Astrocyte (in vitro differentiated cells and primary cell): ENCODE measurements around the gene GNG14.

Experiments
- EZH2 ChIP-seq: IDR thresholded peaks from 2 replicates; pipeline ENCODE4 v1.6.1; 2012; ENCODE audit warnings: mild to moderate bottlenecking, low read length, inconsistent platforms; ENCODE audit not compliant: insufficient read depth
- TF ChIP-seq, protein P1 (sequence below): IDR thresholded peaks from 2 replicates; pipeline ENCODE4 v1.5.1; 2011; ENCODE audit warnings: low read depth, mild to moderate bottlenecking, inconsistent platforms, low read length, moderate library complexity; ENCODE audit not compliant: insufficient read depth

DNA sequence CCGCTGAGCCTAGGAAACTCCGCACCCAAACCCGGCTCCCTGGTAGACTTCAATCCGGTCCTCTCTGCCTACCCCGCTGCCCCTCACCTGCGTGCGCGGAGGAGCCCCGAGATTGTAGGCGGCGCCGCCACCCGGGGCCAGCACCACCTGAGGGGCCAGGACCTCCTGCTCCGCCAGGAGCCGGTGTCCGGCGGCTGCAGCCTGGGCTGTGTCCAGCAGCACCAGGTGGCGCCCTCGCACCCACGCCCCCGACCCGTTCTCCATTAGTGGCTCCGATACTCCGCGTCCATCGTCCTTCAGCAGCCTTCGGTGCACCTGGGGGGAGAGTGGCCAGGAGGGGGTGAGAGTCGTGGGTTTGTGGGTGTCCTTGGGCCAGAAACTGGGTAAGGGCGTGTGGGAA, 39.7 kb upstream of the GNG14 start:
- TF ChIP-seq, protein P1, sequence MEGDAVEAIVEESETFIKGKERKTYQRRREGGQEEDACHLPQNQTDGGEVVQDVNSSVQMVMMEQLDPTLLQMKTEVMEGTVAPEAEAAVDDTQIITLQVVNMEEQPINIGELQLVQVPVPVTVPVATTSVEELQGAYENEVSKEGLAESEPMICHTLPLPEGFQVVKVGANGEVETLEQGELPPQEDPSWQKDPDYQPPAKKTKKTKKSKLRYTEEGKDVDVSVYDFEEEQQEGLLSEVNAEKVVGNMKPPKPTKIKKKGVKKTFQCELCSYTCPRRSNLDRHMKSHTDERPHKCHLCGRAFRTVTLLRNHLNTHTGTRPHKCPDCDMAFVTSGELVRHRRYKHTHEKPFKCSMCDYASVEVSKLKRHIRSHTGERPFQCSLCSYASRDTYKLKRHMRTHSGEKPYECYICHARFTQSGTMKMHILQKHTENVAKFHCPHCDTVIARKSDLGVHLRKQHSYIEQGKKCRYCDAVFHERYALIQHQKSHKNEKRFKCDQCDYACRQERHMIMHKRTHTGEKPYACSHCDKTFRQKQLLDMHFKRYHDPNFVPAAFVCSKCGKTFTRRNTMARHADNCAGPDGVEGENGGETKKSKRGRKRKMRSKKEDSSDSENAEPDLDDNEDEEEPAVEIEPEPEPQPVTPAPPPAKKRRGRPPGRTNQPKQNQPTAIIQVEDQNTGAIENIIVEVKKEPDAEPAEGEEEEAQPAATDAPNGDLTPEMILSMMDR: no peak
- TF ChIP-seq EZH2: no peak
